ENCODE measurements around the gene WWOX.

DNA sequence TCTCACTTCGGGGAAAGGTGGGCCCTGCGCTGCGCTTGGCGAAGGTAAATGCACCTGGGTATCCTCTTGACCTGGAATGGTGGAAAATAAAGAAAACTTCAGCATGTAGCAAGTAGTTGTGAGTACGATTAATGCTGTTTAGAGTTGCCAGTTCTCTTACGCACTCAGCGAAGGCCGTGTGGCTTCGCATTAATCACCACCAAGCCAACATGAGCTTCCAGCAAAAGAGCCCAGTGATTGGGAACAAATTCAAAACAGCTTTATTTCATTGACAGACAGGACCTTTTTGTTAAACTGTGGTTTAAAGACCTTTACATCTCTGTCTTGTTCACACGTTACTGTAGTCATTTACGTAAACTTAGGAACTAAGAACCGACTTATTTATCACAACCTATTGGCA is 969.7 kb downstream of the WWOX start:
- TF ChIP-seq, protein P1, sequence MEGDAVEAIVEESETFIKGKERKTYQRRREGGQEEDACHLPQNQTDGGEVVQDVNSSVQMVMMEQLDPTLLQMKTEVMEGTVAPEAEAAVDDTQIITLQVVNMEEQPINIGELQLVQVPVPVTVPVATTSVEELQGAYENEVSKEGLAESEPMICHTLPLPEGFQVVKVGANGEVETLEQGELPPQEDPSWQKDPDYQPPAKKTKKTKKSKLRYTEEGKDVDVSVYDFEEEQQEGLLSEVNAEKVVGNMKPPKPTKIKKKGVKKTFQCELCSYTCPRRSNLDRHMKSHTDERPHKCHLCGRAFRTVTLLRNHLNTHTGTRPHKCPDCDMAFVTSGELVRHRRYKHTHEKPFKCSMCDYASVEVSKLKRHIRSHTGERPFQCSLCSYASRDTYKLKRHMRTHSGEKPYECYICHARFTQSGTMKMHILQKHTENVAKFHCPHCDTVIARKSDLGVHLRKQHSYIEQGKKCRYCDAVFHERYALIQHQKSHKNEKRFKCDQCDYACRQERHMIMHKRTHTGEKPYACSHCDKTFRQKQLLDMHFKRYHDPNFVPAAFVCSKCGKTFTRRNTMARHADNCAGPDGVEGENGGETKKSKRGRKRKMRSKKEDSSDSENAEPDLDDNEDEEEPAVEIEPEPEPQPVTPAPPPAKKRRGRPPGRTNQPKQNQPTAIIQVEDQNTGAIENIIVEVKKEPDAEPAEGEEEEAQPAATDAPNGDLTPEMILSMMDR (conservative IDR thresholded peaks at IDR 0.05 in 1 of 2, IDR thresholded peaks at IDR 0.05 in 1 of 2; ENCODE audit: extremely low read depth in 1 of 2, insufficient read depth in 1 of 2, low read depth in 1 of 2, low read length in 2 of 2), result no peak
- TF ChIP-seq EZH2 (IDR thresholded peaks at IDR 0.05; ENCODE audit: borderline replicate concordance, low read length), result no peak

Measured in mammary epithelial cell (primary cell).